ENCODE measurements around the gene MYL7.
A peak's percentile ranks its signal among the peaks of the same experiment; 100 is the strongest.

GRCh38 chr7:44184206-44184872 lies 43.2 kb upstream of the MYL7 start:
- TF ChIP-seq USF2 (IDR thresholded peaks at IDR 0.05; ENCODE audit: borderline replicate concordance, low read depth, low read length): no peak
- TF ChIP-seq SIN3A (IDR thresholded peaks at IDR 0.05; ENCODE audit: borderline replicate concordance, low read depth, low read length): peak; percentile 51; the same call in 1 of the 2 replicates
- peak; percentile 91 for TF ChIP-seq JUND (IDR thresholded peaks at IDR 0.05)
- TF ChIP-seq YY1 (IDR thresholded peaks at IDR 0.05; ENCODE audit: low read depth): no peak
- TF ChIP-seq CTCF (IDR thresholded peaks at IDR 0.05): no peak
- 0 out of 2 replicates have a peak, but pooled peaks have one; percentile 36 for TF ChIP-seq REST (IDR thresholded peaks at IDR 0.05; ENCODE audit: low read depth, low read length)
- no peak for TF ChIP-seq RFX5 (IDR thresholded peaks at IDR 0.05; ENCODE audit: low read length)
